GM23248 (cell line): ENCODE measurements around the gene MAN1B1. TPM values are rescaled to one million over a fixed set of nuclear protein-coding genes. Genes with fewer than 3 reads are reported as not detected.

Experiments used
- DNase-seq: peaks from one replicate; pipeline ENCODE4 v3.0.0-alpha.2; 2015
- H2AFZ ChIP-seq: fragments of 200-600 bp; sonication (generic); 2 replicates; pipeline ENCODE4 v1.6.1; 2016; ENCODE audit warnings: antibody characterized with exemption
- H3F3A ChIP-seq: fragments of 200-600 bp; sonication (generic); 2 replicates; pipeline ENCODE4 v1.6.1; 2016; ENCODE audit warnings: mild to moderate bottlenecking, antibody characterized with exemption, mixed run types; ENCODE audit not compliant: insufficient read depth
- H3K27ac ChIP-seq: fragments of 200-600 bp; sonication (generic); 2 replicates; pipeline ENCODE4 v1.5.1; 2016; ENCODE audit warnings: mild to moderate bottlenecking
- H3K27me3 ChIP-seq: fragments of 200-600 bp; sonication (generic); replicated peaks from 2 replicates; pipeline ENCODE4 v1.6.1; 2016; ENCODE audit warnings: mild to moderate bottlenecking; ENCODE audit not compliant: insufficient read depth
- H3K36me3 ChIP-seq: fragments of 200-600 bp; sonication (generic); 2 replicates; pipeline ENCODE4 v1.6.1; 2016; ENCODE audit warnings: low read depth, mild to moderate bottlenecking
- H3K4me1 ChIP-seq: fragments of 200-600 bp; sonication (generic); 2 replicates; pipeline ENCODE4 v1.6.1; 2016; ENCODE audit warnings: mild to moderate bottlenecking; ENCODE audit not compliant: insufficient read depth
- H3K4me2 ChIP-seq: fragments of 200-600 bp; sonication (generic); one replicate; pipeline ENCODE4 v1.6.1; 2016; ENCODE audit warnings: mild to moderate bottlenecking; ENCODE audit not compliant: unreplicated experiment
- H3K4me3 ChIP-seq: fragments of 200-600 bp; sonication (generic); 2 replicates; pipeline ENCODE4 v1.5.1; 2016; ENCODE audit warnings: mild to moderate bottlenecking
- H3K79me2 ChIP-seq: fragments of 200-600 bp; sonication (generic); 2 replicates; pipeline ENCODE4 v1.6.1; 2016; ENCODE audit warnings: mild to moderate bottlenecking; ENCODE audit not compliant: insufficient read depth
- H3K9ac ChIP-seq: fragments of 200-600 bp; sonication (generic); 2 replicates; pipeline ENCODE4 v1.6.1; 2016; ENCODE audit warnings: mild to moderate bottlenecking
- H3K9me2 ChIP-seq: fragments of 200-600 bp; sonication (generic); 2 replicates; pipeline ENCODE4 v1.6.1; 2016; ENCODE audit warnings: mixed run types, mild to moderate bottlenecking, moderate library complexity; ENCODE audit not compliant: insufficient read depth
- H3K9me3 ChIP-seq: fragments of 200-600 bp; sonication (generic); one replicate; pipeline ENCODE4 v1.6.1; 2017; ENCODE audit warnings: low read depth
- H4K20me1 ChIP-seq: fragments of 200-600 bp; sonication (generic); 2 replicates; pipeline ENCODE4 v1.6.0; 2016; ENCODE audit not compliant: insufficient read depth
- EZH2 ChIP-seq: fragments of 200-600 bp; sonication (generic); IDR thresholded peaks from 2 replicates; pipeline ENCODE4 v1.6.1; 2018; ENCODE audit warnings: antibody characterized with exemption, mild to moderate bottlenecking; ENCODE audit not compliant: insufficient read depth, poor library complexity, severe bottlenecking
- EZH2phosphoT487 ChIP-seq: fragments of 200-600 bp; sonication (generic); IDR thresholded peaks from 2 replicates; pipeline ENCODE4 v1.6.1; 2018; ENCODE audit warnings: antibody characterized with exemption, moderate library complexity, mild to moderate bottlenecking, low read depth; ENCODE audit not compliant: insufficient read depth
- WGBS, 2 experiments: methylation state at CpG; one replicate each; pipeline ENCODE4 v1.1.6; 2015 to 2017; ENCODE audit warnings: low lambda C conversion rate in 2 of 2, low coverage in 1 of 2; ENCODE audit errors: missing lambda C conversion rate in 2 of 2; 5-methylcytosine and 5-hydroxymethylcytosine counted together
- in situ Hi-C: fragments of 300-500 bp; cut with MboI; formaldehyde crosslinking; loops from 2 replicates; pipeline ENCODE4 v1.15.0; 2020
- polyA plus RNA-seq: library from polyadenylated mRNA; unstranded; fragments of >200 nt; fragmentation: Nextera tagmentation; extraction: Ambion mirVana; gene quantifications from 2 replicates; pipeline ENCODE4 v1.2.1, GENCODE V29; 2016
- total RNA-seq: library from RNA; depleted of rRNA; stranded (reverse); fragments of >200 nt; shearing (Covaris generic); gene quantifications from 2 replicates; pipeline ENCODE4 v1.2.3, GENCODE V29; 2014

Gene MAN1B1
- total and polyA plus RNA-seq, 2 experiments from 2014 or later = 101 to 136 TPM

DNA sequence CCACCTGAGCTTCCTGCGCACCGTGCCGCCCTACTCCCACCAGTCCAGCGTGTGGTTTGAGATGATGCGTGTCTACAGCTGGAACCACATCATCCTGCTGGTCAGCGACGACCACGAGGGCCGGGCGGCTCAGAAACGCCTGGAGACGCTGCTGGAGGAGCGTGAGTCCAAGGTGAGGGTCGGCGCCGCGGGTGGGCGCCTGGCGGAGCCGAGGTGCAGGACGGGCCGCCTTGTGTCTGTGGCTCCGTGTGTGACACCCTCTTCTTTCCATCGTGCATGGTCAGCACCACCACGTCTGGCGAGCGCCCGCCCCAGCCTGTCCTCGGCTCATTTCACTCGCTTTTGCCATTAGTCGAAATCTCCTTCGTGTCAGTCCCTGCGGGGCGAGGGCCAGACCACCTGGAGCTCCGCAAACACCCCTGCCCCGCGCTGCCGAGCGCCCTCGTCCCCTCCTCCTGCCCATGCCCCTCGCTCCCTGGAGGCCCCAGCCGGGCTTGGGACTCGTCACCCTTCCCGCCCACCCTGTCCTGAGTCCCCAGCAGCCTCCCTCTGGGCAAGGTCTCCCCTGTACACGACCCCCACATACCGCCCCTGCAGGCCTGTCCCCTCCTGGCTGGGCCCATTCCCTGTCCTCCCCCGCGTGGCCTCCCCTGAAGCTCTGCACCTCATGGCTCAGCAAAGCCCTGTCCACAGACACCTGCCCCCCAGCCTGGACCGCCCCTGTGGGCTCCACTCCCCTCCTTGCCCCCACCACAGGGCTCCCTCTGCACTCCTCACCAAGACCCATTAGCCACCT lies 59.1 kb downstream of the MAN1B1 start:
- H3K27me3 ChIP-seq = no peaks in the 10 kb centered on the region; the same call in 1 of the 2 replicates
- H3K9me3 ChIP-seq = no peaks in the 10 kb centered on the region
- no peaks in the 10 kb centered on the region for H3F3A ChIP-seq
- no peaks in the 10 kb centered on the region for H3K36me3 ChIP-seq
- no peak overlapping the region for H3K4me3 ChIP-seq
- TF ChIP-seq EZH2 (no peak), EZH2phosphoT487 (no peak)
- no peak overlapping the region for H3K27ac ChIP-seq
- H3K79me2 ChIP-seq = no peaks in the 10 kb centered on the region
- no peaks in the 10 kb centered on the region for H4K20me1 ChIP-seq
- no peaks in the 10 kb centered on the region for H3K9me2 ChIP-seq
- no peak overlapping the region for H3K4me2 ChIP-seq
- 44 to 49% methylated on average over 33 to 45 of the region's 49 CpGs for WGBS, 2 experiments
- no peak overlapping the region for H3K9ac ChIP-seq
- no peak for DNase-seq
- in situ Hi-C loops = no loop called here
- H3K4me1 ChIP-seq = no peaks in the 10 kb centered on the region
- H2AFZ ChIP-seq = no peak overlapping the region

GRCh38 chr9:137146527-137146918 lies 59.7 kb downstream of the MAN1B1 start:
- no peak overlapping the region for H3K27ac ChIP-seq
- H3K4me3 ChIP-seq = no peak overlapping the region
- DNase-seq = no peak
- H3K27me3 ChIP-seq = no peaks in the 10 kb centered on the region; the same call in 1 of the 2 replicates
- in situ Hi-C loops = no loop called here
- H3K4me2 ChIP-seq = no peak overlapping the region
- no peaks in the 10 kb centered on the region for H3K4me1 ChIP-seq
- no peak overlapping the region for H3K9ac ChIP-seq
- 51 to 70% methylated on average over 9 of the region's 9 CpGs for WGBS, 2 experiments
- no peaks in the 10 kb centered on the region for H3K36me3 ChIP-seq
- H3K9me3 ChIP-seq = no peaks in the 10 kb centered on the region
- H3K79me2 ChIP-seq = no peaks in the 10 kb centered on the region
- H3K9me2 ChIP-seq = no peaks in the 10 kb centered on the region
- H4K20me1 ChIP-seq = no peaks in the 10 kb centered on the region
- H3F3A ChIP-seq = no peaks in the 10 kb centered on the region
- H2AFZ ChIP-seq = no peak overlapping the region
- TF ChIP-seq EZH2 (no peak), EZH2phosphoT487 (no peak)

DNA sequence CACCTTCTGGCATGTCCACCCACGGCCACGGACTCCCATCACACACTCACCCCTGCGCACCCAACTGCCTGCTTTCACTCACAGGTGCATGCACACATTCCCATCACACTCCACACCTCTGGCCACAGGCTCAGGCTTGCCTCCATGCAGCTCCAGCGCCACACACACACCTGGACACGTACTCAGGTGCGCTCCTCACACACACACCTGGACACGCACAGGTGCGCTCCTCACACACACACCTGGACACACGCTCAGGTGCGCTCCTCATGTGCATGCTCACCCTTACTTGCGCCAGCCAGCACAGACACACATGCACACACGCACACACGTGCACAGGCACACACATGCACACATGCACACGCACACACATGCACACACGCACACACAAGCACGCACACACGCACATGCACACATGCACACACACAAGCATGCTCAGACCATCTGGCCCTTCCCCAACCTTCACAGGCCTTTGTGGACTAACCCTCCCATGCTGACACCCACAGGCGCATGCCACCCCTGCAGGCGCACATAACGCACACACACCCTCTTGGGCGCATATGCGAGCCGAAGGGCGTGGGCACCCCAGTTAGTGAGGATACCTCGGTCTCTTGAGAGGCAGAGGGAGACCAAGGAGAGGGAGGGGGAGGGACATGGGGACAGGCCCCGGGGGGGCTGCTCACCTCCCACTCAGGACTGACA lies 60.5 kb downstream of the MAN1B1 start:
- Histone ChIP-seq H4K20me1 (no peaks in the 10 kb centered on the region), H3K9me2 (no peaks in the 10 kb centered on the region), H3K4me2 (no peak overlapping the region), H3K27ac (no peak overlapping the region), H3K4me3 (no peak overlapping the region), H3K9me3 (no peaks in the 10 kb centered on the region), H3K79me2 (no peaks in the 10 kb centered on the region), H3K36me3 (no peaks in the 10 kb centered on the region), H3K27me3 (no peaks in the 10 kb centered on the region; the same call in 1 of the 2 replicates), H3F3A (no peaks in the 10 kb centered on the region), H3K4me1 (no peaks in the 10 kb centered on the region), H3K9ac (no peak overlapping the region), H2AFZ (no peak overlapping the region)
- TF ChIP-seq EZH2phosphoT487 (no peak), EZH2 (no peak)
- in situ Hi-C loops = no loop called here
- WGBS, 2 experiments = 81 to 85% methylated on average over 24 to 26 of the region's 26 CpGs
- DNase-seq = no peak

- H3K27ac ChIP-seq = no peak overlapping the region
- no peak for TF ChIP-seq EZH2
- TF ChIP-seq EZH2phosphoT487 = no peak
- in situ Hi-C loops = no loop called here
- H4K20me1 ChIP-seq = no peaks in the 10 kb centered on the region
- no peak overlapping the region for H3K4me3 ChIP-seq
- no peak overlapping the region for H2AFZ ChIP-seq
- no peaks in the 10 kb centered on the region for H3K36me3 ChIP-seq
- H3K9me2 ChIP-seq = no peaks in the 10 kb centered on the region
- no peaks in the 10 kb centered on the region for H3K79me2 ChIP-seq
- no peak overlapping the region for H3K9ac ChIP-seq
- no peaks in the 10 kb centered on the region; the same call in 1 of the 2 replicates for H3K27me3 ChIP-seq
- H3K4me2 ChIP-seq = no peak overlapping the region
- H3K9me3 ChIP-seq = no peaks in the 10 kb centered on the region
- 17 to 25% methylated on average over 8 to 24 of the region's 24 CpGs for WGBS, 2 experiments
- DNase-seq = no peak
- H3K4me1 ChIP-seq = no peaks in the 10 kb centered on the region
- no peaks in the 10 kb centered on the region for H3F3A ChIP-seq
Observed at GRCh38 chr9:137147793-137148160, 61.0 kb downstream of the MAN1B1 start.
